ENCODE measurements around the gene DOCK3.

The DOCK3 gene

DNA sequence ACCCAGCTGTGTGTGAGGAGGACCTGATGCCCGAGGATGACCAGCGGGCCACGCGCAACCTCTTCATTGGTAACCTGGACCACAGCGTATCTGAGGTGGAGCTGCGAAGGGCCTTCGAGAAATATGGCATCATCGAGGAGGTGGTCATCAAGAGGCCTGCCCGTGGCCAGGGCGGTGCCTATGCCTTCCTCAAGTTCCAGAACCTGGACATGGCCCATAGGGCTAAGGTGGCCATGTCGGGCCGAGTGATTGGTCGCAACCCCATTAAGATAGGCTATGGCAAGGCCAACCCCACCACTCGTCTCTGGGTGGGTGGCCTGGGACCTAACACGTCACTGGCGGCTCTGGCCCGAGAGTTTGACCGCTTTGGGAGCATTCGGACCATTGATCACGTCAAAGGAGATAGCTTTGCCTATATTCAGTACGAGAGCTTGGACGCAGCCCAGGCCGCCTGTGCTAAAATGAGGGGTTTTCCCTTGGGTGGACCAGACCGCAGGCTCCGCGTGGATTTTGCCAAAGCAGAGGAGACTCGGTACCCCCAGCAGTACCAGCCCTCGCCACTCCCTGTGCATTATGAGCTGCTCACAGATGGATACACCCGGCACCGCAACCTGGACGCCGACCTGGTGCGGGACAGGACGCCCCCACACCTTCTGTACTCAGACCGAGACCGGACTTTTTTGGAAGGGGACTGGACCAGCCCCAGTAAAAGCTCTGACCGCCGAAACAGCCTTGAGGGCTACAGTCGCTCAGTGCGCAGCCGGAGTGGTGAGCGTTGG is 717.8 kb downstream of the DOCK3 start:
- DNase-seq: no peak

DNA sequence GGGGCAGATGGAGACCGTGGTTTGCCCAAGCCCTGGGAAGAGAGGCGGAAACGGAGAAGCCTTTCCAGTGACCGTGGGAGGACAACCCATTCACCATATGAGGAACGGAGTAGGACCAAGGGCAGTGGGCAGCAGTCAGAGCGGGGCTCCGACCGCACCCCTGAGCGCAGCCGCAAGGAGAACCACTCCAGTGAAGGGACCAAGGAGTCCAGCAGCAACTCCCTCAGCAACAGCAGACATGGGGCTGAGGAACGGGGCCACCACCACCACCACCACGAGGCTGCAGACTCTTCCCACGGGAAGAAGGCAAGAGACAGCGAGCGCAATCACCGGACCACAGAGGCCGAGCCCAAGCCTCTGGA is 718.4 kb downstream of the DOCK3 start:
- no peak for DNase-seq

GRCh38 chr3:51393564-51393963 is 718.8 kb downstream of the DOCK3 start:
- DNase-seq: no peak

GRCh38 chr3:51394541-51394940 is 719.8 kb downstream of the DOCK3 start:
- no peak for DNase-seq

GRCh38 chr3:51395493-51396213 is 720.9 kb downstream of the DOCK3 start:
- DNase-seq: no peak

GRCh38 chr3:51396401-51396800 is 721.7 kb downstream of the DOCK3 start:
- DNase-seq: no peak

- DNase-seq: no peak
Observed at GRCh38 chr3:51397392-51397791, 722.7 kb downstream of the DOCK3 start.

- no peak for DNase-seq
Observed at GRCh38 chr3:51398595-51399310, 724.0 kb downstream of the DOCK3 start.

GRCh38 chr3:51400166-51400565 is 725.4 kb downstream of the DOCK3 start:
- DNase-seq: peak; percentile 8 to 29

DNA sequence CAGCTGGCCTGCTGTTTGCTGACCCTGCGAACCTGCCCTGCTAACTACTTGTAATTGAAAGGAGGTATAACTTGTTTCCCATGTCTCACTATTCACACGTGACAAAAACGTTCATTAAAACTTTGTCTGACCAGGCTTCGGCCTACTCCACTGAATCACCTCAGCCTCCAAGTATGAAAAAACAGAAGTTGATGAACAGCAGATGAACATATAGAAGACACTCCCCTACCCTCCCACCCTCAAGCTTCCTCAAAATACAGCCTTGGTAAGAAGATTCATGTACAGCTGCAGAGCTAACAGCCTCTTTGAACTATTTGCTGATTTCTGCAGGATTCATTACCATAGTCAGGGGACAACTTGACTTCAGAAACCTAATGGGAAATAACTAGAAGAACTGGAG is 727.0 kb downstream of the DOCK3 start:
- DNase-seq: peak; percentile 82 to 85

- DNase-seq: no peak
Observed at GRCh38 chr3:51403675-51404074, 728.9 kb downstream of the DOCK3 start.

DNA sequence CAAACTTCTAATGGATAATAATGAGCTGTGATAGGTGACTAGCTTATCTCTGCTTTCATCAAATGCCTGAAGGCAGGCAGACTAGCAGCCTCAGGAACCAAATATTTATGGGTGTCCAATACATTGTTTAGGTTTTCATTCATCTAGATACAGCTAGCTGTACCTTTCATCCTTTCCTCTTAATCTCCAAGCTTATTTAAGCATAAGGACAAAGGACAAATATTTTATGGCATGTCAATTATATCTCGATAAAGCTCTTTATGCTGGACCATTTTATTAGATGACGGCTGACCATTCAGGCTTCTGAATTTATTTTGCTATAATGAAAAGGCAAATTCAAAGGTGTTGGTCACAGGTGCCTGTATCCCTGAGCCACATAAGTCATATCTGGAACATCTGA is 733.3 kb downstream of the DOCK3 start:
- no peak for DNase-seq

DNA sequence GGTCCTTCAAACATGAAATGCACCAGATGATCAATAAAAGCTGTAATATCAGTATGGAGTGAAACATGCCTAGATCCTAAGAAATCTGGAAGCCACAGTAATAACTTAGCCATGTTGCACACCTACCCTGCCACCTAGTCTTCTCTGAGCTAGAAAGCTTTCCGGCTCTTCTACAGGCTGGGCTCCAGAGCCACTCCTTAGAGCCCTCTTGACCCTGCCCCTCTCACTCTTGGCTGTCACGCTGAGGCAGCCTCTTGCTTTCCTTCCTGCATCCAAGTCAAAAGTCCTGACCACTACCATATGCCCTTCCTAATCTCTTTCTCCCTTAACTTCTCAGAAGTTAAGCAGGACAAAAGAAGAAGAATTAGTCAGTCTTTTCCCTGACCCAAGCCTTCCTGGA is 734.1 kb downstream of the DOCK3 start:
- DNase-seq: no peak

GRCh38 chr3:51422211-51422610 is 747.5 kb downstream of the DOCK3 start:
- no peak for DNase-seq

DNA sequence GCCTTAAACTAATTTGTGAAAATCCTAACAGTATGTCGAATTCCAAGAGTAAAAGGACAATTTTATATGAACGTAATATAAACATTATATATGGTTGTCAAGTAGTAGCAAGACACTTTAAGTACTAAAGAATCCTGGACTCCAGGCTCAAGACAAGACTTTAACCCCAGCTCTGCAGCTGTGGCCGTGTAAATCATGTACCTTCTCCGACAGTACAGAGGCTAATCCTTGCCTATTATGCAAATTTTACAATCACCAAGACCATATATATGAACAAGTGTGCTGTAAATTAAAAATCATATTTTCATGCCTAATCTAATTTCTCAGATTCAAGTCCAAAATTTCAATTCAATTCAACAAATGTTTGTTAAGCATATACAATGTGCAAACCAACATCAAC is 752.2 kb downstream of the DOCK3 start:
- no peak for DNase-seq

- DNase-seq: no peak
Observed at GRCh38 chr3:51429138-51429537, 754.4 kb downstream of the DOCK3 start.
